HG03025 (cell line): Measurements from ENCODE around the gene XG.
"Not testable (repeated sequence)": the region's sequence is repeated elsewhere in the genome, so short reads cannot be mapped to it uniquely, and the experiment has no call there.

ENCODE experiments used
- ATAC-seq: cut with Tn5 transposase; IDR thresholded peaks from one replicate; pipeline ENCODE4 v1.9.1; 2021; ENCODE audit warnings: mild to moderate bottlenecking, moderate library complexity; ENCODE audit not compliant: unreplicated experiment, low FRiP score

The XG gene

DNA sequence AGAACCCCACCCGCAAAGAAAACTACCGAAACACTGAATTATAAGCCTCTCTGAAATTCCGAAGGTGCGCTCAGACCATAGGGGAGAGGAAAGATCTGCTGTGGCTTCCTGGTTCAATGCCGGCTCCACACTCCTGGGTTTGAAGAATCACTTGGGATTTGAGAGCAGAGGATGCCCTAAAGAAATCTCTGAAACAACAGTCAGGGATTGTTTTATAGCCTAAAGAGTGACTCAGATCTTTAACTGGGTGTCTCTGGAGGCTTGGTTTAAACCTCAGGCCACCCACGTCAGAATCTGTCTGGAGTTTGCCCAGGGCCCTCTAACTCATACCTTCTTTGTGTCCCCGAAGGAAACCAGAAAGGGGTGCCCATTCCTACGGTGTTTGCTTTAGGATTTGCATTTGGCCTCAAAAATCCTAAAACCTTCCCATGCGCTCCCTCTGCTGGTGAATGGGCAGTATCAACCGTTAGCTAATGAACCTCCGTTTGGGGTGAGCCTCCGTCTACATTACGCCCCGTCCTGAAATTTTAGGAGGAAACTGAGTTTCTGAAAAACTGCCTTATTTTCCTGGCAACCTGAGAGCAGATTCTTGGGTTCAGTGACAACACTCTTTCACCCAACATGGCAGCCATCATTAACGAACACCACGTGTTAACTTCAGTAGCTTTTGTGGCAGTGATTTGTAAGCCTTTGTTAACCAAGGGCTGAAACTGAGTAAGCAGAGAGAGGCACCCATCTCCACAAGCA, 60.5 kb downstream of the XG start:
- ATAC-seq: not testable (repeated sequence)

DNA sequence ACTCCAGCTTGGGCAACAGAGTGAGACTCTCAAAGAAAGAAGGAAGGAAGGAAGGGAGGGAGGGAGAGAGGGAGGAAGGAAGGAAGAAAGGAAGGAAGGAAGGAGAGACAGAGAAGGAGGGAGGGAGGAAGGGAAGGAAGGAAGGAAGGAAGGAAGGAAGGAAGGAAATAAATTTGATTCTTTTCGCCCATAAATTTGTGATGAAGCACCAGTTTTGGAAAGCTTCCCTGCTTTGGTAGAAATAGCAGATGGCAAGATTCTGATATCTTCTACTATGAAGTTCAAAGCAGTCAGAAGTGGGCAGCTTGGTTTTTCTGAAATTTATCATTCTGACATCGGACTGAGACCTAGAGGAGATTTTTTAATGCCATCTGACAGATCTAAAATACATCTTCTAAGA, 65.2 kb downstream of the XG start:
- ATAC-seq: no peak

DNA sequence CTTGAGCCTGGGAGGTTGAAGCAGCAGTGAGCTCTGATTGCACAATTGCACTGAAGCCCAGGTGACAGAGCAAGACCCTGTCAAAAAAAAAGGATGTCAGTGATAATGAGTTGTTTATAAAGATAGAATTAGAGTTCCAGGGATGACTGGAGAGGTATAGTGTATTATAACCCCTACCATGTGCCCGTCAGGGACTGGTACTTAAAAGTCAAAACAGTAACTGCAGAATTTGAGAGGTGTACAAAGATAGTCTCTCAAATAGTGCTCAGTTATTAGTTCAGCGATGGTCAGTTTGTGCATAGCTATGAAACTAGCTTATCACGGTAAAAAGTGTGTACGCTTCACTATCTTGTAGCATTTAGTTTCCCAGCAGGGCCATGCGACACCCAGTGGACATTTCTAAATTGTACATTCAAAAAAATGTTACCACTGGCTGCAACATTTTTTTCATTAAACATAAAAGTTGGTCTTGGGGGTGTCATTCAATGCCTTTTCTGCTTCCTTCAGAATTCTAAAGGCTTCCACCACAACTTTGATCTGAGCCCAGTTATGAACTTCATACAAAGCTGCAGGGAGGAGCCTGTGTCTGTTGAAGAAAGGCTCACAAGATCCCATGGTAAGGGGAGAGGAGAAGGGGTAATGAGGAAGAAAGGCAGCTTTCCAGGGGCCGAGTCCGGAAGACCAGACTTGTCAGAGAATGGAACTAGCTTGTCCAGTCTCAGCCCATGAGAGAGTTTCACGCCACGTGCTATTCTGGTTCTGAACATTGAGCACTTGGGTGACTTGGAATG, 67.7 kb downstream of the XG start:
- ATAC-seq: no peak

DNA sequence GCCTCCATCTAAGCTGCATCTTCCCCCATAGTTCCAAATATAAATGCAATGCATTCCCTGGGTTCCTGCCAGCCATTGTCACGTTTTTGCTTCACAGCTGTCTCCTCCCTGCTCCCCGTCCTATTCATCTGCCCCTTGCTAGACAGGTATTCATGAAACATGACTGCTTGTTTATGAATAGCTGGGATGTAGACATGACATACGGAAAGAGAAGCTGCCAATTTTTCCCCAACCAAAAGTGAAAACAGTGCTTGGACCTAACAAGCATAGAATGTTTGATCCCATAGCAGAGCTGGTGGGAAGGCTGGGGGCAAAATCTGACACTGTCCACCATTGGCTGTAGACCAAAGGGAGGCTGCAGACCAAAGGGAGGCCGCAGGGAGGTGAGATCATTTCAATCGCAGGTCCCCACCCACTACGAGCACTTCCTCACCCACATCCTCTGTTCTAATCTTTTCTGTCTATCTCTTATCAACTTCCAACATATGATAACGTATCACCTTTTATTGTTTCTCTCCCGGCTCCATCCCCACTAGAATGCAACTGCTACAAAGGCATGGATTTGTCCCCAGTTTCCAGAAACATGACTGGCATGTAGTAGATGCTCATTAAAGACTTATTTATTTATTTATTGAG, 68.4 kb downstream of the XG start:
- ATAC-seq: no peak

DNA sequence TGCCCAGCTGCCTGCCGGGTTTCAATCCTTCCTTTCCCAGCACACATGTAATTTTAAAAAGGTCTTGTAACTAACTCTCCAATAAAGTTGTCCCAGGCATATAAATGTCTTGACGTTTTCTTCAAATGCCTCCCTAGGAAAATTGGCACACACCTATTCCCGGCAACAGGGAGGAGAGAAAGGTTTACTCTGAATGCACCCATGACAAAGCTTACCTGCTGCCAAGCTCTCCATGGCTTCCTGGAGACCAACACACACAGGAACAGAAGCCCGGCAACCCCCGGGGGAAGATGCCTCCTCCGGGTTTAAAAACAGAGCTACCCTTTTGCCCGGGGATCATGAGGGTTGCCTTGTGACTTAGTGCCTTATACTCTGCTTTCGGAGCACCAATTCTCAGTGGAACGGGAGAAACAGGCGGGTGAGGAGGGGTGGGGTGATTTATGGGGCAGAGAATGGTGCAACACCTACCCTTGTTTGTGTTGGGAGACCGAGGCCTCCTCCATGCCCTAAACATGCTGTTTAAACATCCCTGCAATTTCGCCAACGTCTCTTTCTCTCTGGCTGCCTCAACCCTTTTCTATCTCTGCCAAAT, 72.1 kb downstream of the XG start:
- no peak for ATAC-seq

DNA sequence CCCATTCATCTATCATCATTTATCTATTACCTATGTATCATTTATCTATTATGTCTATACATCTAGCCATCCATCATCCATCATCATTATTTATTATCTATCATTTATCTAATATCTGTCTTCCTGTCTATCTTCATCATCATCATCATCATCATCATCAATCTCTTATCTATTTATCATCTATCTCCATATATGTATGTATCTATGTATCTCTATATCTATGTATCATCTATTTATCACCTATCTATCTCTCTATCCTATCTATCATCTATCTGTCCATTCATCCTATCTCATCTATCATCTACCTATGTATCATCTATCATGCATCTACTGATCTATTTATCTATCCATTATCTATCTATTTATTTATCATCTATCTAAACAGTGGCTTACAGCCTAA, 73.0 kb downstream of the XG start:
- no peak for ATAC-seq

DNA sequence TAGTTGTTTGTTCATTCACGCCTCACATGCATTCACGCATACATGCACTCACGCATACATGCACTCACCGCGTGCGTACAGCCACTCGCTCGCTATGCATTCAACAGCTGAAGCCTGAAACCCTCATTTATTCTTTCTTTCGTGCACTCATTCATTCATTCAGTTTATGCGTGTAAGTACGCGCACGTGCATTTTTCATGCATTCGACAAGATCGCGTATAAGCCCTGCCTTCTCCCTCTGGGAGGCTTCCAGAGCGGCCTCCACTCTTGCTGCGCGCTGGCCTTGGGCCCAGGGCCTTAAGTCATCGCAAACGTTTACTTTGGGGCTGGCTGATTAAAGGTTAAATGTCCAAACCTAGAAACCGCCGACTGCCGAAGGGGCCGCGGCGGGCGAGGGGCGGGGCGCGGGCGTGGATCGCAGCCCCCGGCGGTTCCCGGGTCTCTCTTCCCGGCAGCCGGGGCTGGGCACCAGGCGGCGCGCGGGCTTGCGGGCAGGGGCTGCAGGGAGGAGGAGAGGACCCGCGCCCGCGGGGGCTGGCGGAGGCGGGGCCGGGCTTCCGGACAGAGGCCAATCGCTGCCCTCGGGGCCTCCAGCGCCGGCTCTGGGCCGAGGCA, 76.6 kb downstream of the XG start, which contains the start of gene GYG2:
TSS of gene GYG2 (plus strand) at position 587 of the 615 bp plus-strand sequence. CDS start 1,259 bp downstream, outside the sequence.
- ATAC-seq: no peak

DNA sequence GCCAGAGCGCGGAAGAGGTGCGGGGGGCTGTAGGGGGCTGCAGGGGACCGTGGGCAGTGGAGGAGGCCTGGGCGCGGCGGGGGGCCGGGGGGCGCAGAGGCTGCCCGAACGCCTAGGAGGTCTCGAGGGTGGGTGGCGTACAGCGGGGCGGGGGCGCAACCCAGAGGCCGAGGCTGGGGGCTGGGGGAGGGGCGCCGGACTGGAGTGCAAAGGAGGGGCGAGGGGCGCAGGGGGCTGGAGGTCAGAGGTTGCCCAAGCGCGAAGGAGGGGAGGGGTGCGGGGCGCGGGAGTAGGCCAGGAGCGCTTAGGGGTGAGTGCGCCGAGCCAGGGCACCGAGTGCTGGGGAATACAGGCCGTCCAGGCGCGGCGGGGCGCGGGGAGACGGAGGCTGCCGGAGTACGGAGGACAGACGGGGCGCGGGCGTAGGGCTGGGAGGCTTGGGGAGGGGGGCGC, 77.1 kb downstream of the XG start:
- no peak for ATAC-seq

DNA sequence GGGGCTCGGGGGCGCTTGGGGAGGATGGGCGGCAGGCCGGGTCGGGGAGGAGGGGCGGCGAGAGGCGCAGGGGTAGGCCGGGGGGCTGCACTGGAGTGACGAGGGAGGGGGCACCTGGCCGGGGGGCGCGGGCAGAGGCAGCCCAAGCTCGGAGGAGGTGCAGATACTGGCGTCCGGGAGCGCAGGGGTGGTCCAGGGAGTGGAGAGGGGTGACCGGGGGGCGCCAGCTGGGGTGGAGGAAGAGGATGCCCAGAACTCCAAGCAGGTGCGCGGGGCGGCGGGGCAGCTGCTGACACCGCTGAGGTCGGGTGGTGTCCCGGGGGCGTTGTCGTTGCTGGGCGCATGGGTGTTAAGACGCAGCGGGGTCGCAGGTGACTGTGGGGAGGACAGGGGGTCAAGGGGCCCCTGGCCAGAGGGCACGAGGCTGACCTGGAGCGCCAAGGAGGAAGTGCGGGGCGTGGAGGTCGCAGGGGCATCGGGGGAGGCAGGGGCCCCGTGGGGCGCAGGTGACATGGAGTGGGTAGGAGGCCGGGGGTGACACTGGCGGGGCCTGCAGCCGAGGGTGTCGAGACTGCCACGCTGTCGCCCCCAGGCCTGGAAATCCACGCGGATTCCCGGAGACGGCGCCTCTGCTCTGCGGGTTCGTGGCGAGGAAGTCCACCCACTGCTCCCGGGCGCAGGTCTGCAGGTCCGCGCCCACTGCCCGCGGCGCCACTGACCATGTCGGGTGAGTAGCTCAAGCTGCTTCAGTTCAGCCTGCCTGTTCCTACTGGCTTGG, 77.8 kb downstream of the XG start:
- ATAC-seq: no peak

DNA sequence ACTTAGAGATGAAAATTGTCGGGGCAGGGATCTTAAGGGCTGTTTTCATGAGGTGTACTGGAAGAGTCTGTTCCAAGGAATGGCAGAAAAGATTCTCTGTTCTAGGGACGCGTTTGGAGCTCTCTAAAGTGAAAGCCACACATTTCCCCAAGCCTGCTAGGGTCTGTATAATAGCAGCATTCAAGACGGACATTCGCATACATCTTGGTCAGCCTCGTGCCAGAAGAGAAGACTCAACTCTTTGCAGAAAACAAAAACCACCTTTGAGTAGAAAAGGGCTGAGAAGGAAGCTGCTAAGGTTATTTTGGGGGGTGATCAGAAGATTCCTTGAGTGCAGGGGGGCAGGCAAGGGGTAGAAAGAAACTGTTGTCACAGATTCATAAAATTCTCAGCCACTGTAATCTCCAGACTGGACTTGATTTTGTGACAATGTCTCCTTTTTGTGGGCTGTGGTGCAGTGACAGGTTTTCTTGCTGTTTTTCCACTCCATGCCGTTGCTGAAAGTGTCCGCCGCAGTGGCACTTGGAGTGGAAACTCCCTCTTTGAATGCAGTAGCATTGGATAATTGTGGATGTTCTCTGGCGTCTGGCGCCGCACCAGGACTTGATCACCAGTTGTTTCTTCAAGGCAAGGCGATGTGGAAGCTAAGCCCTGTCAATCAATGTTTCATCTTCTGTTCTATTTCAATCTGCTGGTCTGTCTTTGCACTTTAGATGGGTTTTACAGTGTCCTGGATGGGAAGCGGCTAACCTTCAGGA, 79.8 kb downstream of the XG start:
- ATAC-seq: no peak

DNA sequence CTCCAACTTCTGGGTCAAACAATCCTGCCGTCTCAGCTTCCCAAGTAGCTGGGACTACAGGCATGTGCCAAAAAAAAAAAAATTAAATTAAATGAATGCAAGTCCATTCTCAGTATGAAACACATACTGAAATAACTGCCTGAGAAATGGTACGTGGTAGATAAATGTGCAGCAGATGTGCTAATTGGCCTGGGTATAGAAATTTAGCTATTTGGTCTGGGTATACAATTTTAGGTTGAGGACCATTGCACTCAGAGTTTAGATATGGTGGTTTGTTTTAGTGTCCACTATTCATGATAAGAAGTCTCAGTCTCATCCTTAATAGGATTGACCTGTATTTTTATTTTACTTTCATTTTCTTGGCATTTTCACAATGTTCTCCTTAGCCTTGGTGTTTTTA, 86.1 kb downstream of the XG start:
- ATAC-seq: no peak

DNA sequence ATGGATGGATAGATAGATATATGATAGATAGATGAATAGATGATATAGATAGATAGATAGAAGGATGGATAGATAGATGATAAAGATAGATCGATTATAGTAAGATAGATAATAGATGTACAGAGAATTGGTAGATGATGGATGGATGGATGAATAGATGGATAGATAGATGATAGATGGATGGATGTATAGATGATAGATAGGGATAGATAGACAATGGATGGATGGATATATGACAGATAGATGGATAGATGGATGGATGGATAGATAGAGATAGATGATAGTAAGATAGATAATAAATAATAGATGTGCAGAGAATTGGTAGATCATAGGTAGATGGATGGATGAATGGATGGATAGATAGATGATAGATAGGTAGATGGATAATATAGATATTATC, 89.1 kb downstream of the XG start:
- ATAC-seq: no peak

DNA sequence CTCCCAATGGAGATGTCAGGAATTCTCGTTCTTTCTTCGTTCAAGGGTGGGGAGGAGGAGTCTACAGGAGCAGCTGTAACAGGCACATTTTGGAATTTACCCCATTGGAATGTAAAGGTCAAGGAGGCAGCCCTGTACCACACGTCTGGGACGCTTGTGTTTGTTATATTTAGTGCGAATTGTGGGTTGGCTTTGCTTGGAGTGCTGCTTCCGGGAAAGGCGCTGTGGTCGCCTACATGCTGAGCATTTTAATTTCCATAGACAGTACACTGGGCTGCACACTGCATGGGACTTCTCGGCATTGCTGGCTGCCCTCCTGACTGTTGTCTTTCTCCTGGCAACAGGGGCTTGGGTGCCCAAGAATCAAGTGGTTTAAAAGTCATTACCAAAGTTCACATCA, 89.7 kb downstream of the XG start:
- no peak for ATAC-seq

DNA sequence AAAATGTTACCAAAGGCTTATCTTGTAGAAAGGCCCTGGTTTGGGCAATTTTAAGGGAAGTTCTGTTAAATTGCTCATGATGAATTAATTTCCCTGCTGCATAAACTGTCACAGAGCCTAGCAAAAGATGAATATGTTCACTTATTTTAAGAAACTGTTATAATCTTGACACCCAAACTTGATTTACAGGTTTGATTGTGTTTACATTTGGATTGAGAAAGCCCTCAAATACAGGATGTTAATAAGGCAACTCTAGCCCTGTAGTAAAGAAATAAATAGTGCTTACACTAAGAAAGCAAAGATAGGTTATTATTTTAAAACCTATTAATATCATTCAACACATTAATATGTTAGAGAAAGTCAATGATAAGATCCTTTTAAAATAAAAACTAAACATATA, 95.2 kb downstream of the XG start:
- ATAC-seq: no peak

DNA sequence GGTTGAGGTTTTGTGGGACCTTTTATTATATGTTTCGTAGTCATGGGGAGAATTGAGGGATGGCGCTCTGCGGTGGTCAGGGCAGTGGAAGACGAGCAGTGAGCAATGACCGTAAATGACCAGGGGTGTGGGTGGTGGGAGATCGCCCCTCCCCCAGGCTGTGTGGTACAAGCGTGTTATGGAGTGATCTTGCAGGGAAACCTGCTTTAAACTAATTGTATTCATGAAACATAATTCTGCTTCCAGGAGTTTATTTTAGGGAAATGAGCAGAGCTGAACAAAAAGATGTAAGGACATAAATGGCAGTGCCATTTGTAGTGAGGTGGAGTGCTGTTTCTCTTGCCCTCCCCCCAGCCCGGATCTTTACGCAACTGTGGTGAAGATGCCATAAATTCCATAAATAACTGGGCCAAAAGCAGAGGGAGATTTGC, 97.0 kb downstream of the XG start:
- ATAC-seq: no peak

DNA sequence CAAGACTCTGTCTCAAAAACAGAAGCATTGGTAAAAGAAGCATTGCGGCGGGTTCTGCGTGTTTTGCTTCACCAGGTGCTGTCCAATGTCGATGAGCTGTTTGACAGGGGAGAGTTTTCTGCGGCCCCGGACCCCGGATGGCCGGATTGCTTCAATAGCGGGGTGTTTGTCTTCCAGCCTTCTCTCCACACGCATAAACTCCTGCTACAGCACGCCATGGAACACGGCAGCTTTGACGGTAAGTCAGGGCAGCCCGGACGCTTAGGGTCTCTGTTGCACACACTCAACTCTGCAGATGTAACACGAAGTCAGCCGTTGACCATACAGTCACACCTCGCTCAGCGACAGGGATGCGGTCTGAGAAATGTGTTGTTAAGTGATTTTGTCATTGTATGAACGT, 103.1 kb downstream of the XG start:
- ATAC-seq: no peak

DNA sequence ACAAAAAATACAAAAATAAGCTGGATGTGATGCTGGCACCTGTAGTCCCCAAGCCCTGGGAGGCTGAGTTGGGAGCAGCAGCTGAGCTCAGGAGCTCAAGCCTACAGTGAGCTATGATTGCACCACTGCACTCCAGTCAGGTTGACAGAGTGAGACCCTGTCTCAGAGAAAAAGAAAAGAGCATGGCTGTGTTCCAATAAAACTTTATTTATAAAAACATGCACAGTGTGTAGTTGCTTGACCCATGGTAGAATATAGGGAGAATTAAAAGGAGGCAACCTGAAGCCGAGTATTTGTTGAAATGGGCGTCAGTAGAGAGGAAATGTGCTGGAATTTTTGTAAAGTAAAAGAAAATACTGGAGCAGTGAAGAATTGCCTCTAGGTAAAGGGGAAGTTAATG, 103.9 kb downstream of the XG start:
- ATAC-seq: no peak

DNA sequence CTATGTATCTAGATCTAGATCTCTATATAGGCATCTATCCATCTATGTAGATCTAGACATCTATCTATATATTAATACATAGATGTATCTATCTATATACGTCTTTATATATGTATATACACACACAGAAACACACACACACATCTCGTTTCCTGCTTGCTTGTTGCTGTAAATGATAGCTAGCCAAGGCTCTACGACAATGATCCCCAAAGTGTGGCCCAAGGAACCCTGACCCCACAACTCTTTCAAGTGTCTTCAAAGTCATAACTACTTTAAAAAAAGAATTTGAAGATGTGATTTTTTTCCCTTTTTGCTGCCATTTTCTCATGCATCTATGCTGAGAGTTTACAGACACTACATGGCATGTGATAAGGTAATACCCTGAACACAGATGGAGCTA, 105.7 kb downstream of the XG start:
- ATAC-seq: no peak

DNA sequence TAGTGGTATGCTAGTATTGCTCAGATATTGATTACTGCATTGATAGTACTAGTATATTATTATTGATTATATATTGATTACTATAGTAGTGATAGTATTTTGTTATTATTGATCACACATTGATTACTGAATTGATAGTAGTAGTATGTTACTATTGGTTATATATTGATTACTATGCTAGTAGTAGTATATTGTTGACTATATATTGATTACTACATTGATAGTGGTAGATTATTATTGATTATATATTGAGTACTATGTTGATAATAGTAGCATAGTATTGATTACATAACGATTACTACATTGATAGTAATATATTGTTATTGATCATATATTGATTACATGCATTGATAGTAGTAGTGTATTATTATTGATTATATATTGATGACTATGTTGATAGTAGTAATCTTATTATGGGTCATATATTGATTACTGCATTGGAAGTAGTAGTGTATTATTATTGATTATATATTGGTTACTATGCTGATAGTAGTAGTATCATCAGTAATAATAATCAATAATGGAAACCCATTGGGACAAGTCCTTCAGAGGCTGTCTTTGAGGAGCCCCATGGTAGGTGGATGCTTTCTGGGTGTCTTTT, 107.5 kb downstream of the XG start:
- ATAC-seq: no peak
